GM12878 (cell line): Measurements from ENCODE around the gene TM9SF4. TPM values are rescaled to one million over a fixed set of nuclear protein-coding genes. Genes with fewer than 3 reads are reported as not detected.

Experiments used
- ATAC-seq: fragments of 200-7000 bp; cut with Tn5 transposase; 3 replicates; pipeline ENCODE4 v1.9.1; 2020; ENCODE audit warnings: mild to moderate bottlenecking, moderate library complexity
- BruUV-seq: library from RNA; stranded (reverse); fragments of 400-500 nt; replicated peaks from 2 replicates; lab custom pipeline; 2021; lab: Mats Ljungman, UMichigan
- CTCF ChIA-PET: fragments of 300-600 bp; sonication (Branson Sonifier 250); formaldehyde crosslinking; extraction: SDS; loops from one replicate; lab custom pipeline; 2021; ENCODE audit warnings: inconsistent platforms; lab: Yijun Ruan, JAX
- POLR2A ChIA-PET: fragments of 350-600 bp; formaldehyde crosslinking; extraction: SDS; loops from one replicate; lab custom pipeline; 2021; ENCODE audit warnings: inconsistent platforms; lab: Charles Lee
- RAD21 ChIA-PET: fragments of 300-600 bp; sonication (Branson Sonifier 250); formaldehyde crosslinking; loops from one replicate; lab custom pipeline; 2023; ENCODE audit warnings: antibody characterized with exemption; ENCODE audit not compliant: unreplicated experiment; lab: Charles Lee
- SMC1A ChIA-PET: fragments of 300-600 bp; sonication (Branson Sonifier 250); formaldehyde crosslinking; loops from one replicate; lab custom pipeline; 2023; ENCODE audit not compliant: unreplicated experiment, uncharacterized antibody; lab: Charles Lee
- DNase-seq: peaks from one replicate; pipeline ENCODE4 v3.0.0-alpha.2; 2011; ENCODE audit warnings: low read depth, low spot score
- FAIRE-seq: peaks from 3 replicates; lab custom pipeline; 2011; peaks lifted over from hg19 to GRCh38; lab: Jason Lieb, UNC
- H2AFZ ChIP-seq: 2 replicates; pipeline ENCODE4 v1.6.0; 2011; ENCODE audit warnings: low read depth, low read length, control low read depth; ENCODE audit not compliant: control insufficient read depth
- H3K27ac ChIP-seq: 2 replicates; pipeline ENCODE4 v1.5.1; 2011; ENCODE audit warnings: control low read depth; ENCODE audit not compliant: control insufficient read depth, insufficient read depth
- H3K27me3 ChIP-seq, 2 experiments: replicated peaks in 1 of 2; 2 replicates each; pipeline versions ENCODE4 v1.6.0 to v1.6.1; 2011; ENCODE audit warnings: low read length in 1 of 2; ENCODE audit not compliant: control insufficient read depth in 2 of 2, insufficient read depth in 2 of 2
- H3K36me3 ChIP-seq, 2 experiments: 2 replicates each; pipeline ENCODE4 v1.5.1; 2011; ENCODE audit warnings: low read length in 1 of 2; ENCODE audit not compliant: control insufficient read depth in 2 of 2, insufficient read depth in 2 of 2
- H3K4me1 ChIP-seq: 2 replicates; pipeline ENCODE4 v1.6.1; 2011; ENCODE audit warnings: mild to moderate bottlenecking, low read length, moderate library complexity, mixed read lengths; ENCODE audit not compliant: control insufficient read depth, insufficient read depth
- H3K4me2 ChIP-seq: 2 replicates; pipeline ENCODE4 v1.6.0; 2011; ENCODE audit warnings: control low read depth; ENCODE audit not compliant: control insufficient read depth, insufficient read depth
- H3K4me3 ChIP-seq: fragments of 200-600 bp; sonication (generic); 2 replicates; pipeline ENCODE4 v1.5.1; 2016
- H3K79me2 ChIP-seq: 2 replicates; pipeline ENCODE4 v1.6.0; 2011; ENCODE audit warnings: low read length; ENCODE audit not compliant: control insufficient read depth, insufficient read depth
- H3K9ac ChIP-seq: 2 replicates; pipeline ENCODE4 v1.8.0; 2011; ENCODE audit warnings: low read length, control low read depth, mixed read lengths; ENCODE audit not compliant: control insufficient read depth, insufficient read depth
- H3K9me3 ChIP-seq: replicated peaks from 3 replicates; pipeline ENCODE4 v1.5.1; 2011; ENCODE audit warnings: mild to moderate bottlenecking, low read length; ENCODE audit not compliant: control insufficient read depth, insufficient read depth
- H4K20me1 ChIP-seq: 2 replicates; pipeline ENCODE4 v1.6.0; 2011; ENCODE audit not compliant: control insufficient read depth, insufficient read depth
- ASH2L ChIP-seq: fragments of 300-600, 200-600 bp; sonication (generic); IDR thresholded peaks from 2 replicates; pipeline ENCODE4 v1.6.1; 2017; ENCODE audit warnings: low read depth, mild to moderate bottlenecking, borderline replicate concordance
- ATF2 ChIP-seq: IDR thresholded peaks from 2 replicates; pipeline ENCODE4 v1.6.1; 2012; ENCODE audit warnings: low read length, inconsistent platforms
- BACH1 ChIP-seq: fragments of 450-650 bp; IDR thresholded peaks from 2 replicates; pipeline ENCODE4 v1.6.1; 2017; ENCODE audit warnings: mild to moderate bottlenecking, borderline replicate concordance
- CTCF ChIP-seq, 3 experiments: IDR thresholded peaks in 2 of 3; conservative IDR thresholded peaks in 1 of 3; 2 replicates each; pipeline ENCODE4 v1.5.1; 2011; ENCODE audit warnings: low read depth in 3 of 3, low read length in 3 of 3, mild to moderate bottlenecking in 3 of 3, control low read depth in 2 of 3, moderate library complexity in 2 of 3, inconsistent platforms in 1 of 3, mixed read lengths in 1 of 3; ENCODE audit not compliant: control insufficient read depth in 2 of 3, insufficient read depth in 1 of 3; ENCODE audit errors: extremely low read depth in 1 of 3
- EGR1 ChIP-seq, 2 experiments: IDR thresholded peaks; 1 replicate in 1 of 2; 2 replicates in 1 of 2; pipeline ENCODE4 v1.6.1; 2011 to 2012; ENCODE audit warnings: low read depth in 2 of 2, low read length in 2 of 2, borderline replicate concordance in 1 of 2, mild to moderate bottlenecking in 1 of 2, moderate library complexity in 1 of 2
- MTA2 ChIP-seq: fragments of 450-650 bp; IDR thresholded peaks from 2 replicates; pipeline ENCODE4 v1.6.1; 2016; ENCODE audit warnings: low read depth, mild to moderate bottlenecking, moderate library complexity
- NBN ChIP-seq: fragments of 450-650 bp; IDR thresholded peaks from 2 replicates; pipeline ENCODE4 v1.6.1; 2016
- NFYB ChIP-seq: IDR thresholded peaks from 2 replicates; pipeline ENCODE4 v1.6.1; 2011; ENCODE audit warnings: low read depth, mild to moderate bottlenecking, low read length, improper control_type of control experiment, moderate library complexity; ENCODE audit not compliant: insufficient read depth
- POLR2A ChIP-seq: IDR thresholded peaks from 2 replicates; pipeline ENCODE4 v1.6.1; 2011; ENCODE audit warnings: low read depth, mild to moderate bottlenecking, low read length
- POU2F2 ChIP-seq: IDR thresholded peaks from 3 replicates; pipeline ENCODE4 v1.6.1; 2011; ENCODE audit warnings: low read depth, mild to moderate bottlenecking, low read length, borderline replicate concordance
- RAD21 ChIP-seq: IDR thresholded peaks from 2 replicates; pipeline ENCODE4 v1.6.1; 2011; ENCODE audit warnings: mild to moderate bottlenecking, low read depth, low read length, moderate library complexity; ENCODE audit not compliant: insufficient read depth
- RFX5 ChIP-seq: IDR thresholded peaks from 2 replicates; pipeline ENCODE4 v1.6.1; 2011; ENCODE audit warnings: low read depth, low read length, improper control_type of control experiment
- SMC3 ChIP-seq: IDR thresholded peaks from 2 replicates; pipeline ENCODE4 v1.6.1; 2011; ENCODE audit warnings: low read length, improper control_type of control experiment, borderline replicate concordance
- YY1 ChIP-seq: IDR thresholded peaks from 2 replicates; pipeline ENCODE4 v1.6.1; 2011; ENCODE audit warnings: low read depth, mild to moderate bottlenecking, low read length
- ZNF384 ChIP-seq: IDR thresholded peaks from 2 replicates; pipeline ENCODE4 v1.6.1; 2012; ENCODE audit warnings: low read depth, mild to moderate bottlenecking, low read length, improper control_type of control experiment, borderline replicate concordance
- ZNF622 ChIP-seq: fragments of 450-650 bp; IDR thresholded peaks from 2 replicates; pipeline ENCODE4 v1.6.1; 2017; ENCODE audit warnings: mild to moderate bottlenecking, inconsistent platforms
- ZNF687 ChIP-seq: fragments of 450-650 bp; IDR thresholded peaks from 2 replicates; pipeline ENCODE4 v1.6.1; 2017; ENCODE audit warnings: mild to moderate bottlenecking, moderate library complexity
- WGBS: methylation state at CpG from one replicate; pipeline ENCODE4 v1.1.6; 2016; ENCODE audit warnings: low lambda C conversion rate; ENCODE audit not compliant: insufficient replicate concordance, insufficient coverage; ENCODE audit errors: missing lambda C conversion rate; 5-methylcytosine and 5-hydroxymethylcytosine counted together
- in situ Hi-C: fragments of 300-500 bp; cut with MboI; formaldehyde crosslinking; loops from 9 replicates; pipeline ENCODE4 v1.14.3; 2018; ENCODE audit warnings: mixed read lengths
- intact Hi-C: fragments of 100-400 bp; cut with micrococcal nuclease; formaldehyde crosslinking; loops from one replicate; pipeline ENCODE4 v1.14.2; 2022; ENCODE audit not compliant: unreplicated experiment
- polyA plus RNA-seq, 11 experiments: library from polyadenylated mRNA; depleted of rRNA in 4 of 11; unstranded in 6 of 11; stranded (reverse) in 5 of 11; fragments of >200 nt; fragmentation: Nextera tagmentation in 4 of 11; fragmentation: Illumina TruSeq in 1 of 11; extraction: Ambion mirVana in 4 of 11; extraction: Trizol in 1 of 11; gene quantifications; 1 replicate in 1 of 11; 2 replicates in 10 of 11; pipeline versions ENCODE4 v1.2.1 to v1.2.3, GENCODE V29; 2011 to 2016; ENCODE audit warnings: inconsistent platforms in 2 of 11, missing spikeins in 2 of 11, low read depth in 1 of 11
- total RNA-seq, 4 experiments: library from RNA; depleted of rRNA in 3 of 4; stranded (reverse); fragments of >200 nt in 3 of 4; fragmentation: Illumina TruSeq in 1 of 4; extraction: Trizol in 1 of 4; gene quantifications; 2 replicates each; pipeline versions ENCODE4 v1.2.1 to v1.2.3, GENCODE V29; 2013 to 2021

Gene TM9SF4
- total and polyA plus RNA-seq, 10 of the 15 experiments (the other 5 are each of a cell fraction or from before 2014, with no cell fraction given), result 8.5 to 47.8 (median 24.3) TPM

GRCh38 chr20:32091888-32092346 is 17.6 kb upstream of the TM9SF4 start:
- BruUV-seq, result no TSS peak
- peak; percentile 35 for FAIRE-seq
- intact Hi-C loops, result loop anchor here (1.0 to 10.0 kb wide), 6 partner anchors 40 to 269 kb away; partner anchors contain the start of genes HCK and PDRG1
- TF ChIP-seq POU2F2 (0 out of 3 replicates have a peak, but pooled peaks have one; percentile 14), ZNF687 (no peak), ZNF622 (no peak), BACH1 (no peak), SMC3 (peak; percentile 91), ATF2 (no peak), ASH2L (no peak), RAD21 (peak; percentile 90), ZNF384 (peak; percentile 94), EGR1 (IDR thresholded peaks at IDR 0.05; ENCODE audit: borderline replicate concordance in 1 of 2, low read depth in 2 of 2, low read length in 2 of 2) (peak in 1 of 2 experiments; percentile 60; a peak in 2 of 3 replicates), POLR2A (no peak), YY1 (peak; percentile 78), RFX5 (no peak), NFYB (no peak), CTCF (IDR thresholded peaks at IDR 0.05 in 2 of 3, conservative IDR thresholded peaks at IDR 0.05 in 1 of 3; ENCODE audit: control insufficient read depth in 2 of 3, extremely low read depth in 1 of 3, insufficient read depth in 1 of 3, low read depth in 3 of 3, low read length in 3 of 3) (peak; percentile 82 to 95 (median 94)), MTA2 (no peak), NBN (0 out of 2 replicates have a peak, but pooled peaks have one; percentile 61)

More at GRCh38 chr20:32091888-32092346, 17.6 kb upstream of the TM9SF4 start:
- H3K27ac ChIP-seq, result no peak overlapping the region
- DNase-seq (no peak), ATAC-seq (peak; percentile 95)
- no peaks in the 10 kb centered on the region for H4K20me1 ChIP-seq
- no peaks in the 10 kb centered on the region; a peak in 1 of 4 replicates for H3K27me3 ChIP-seq
- H3K9me3 ChIP-seq, result no peaks in the 10 kb centered on the region; the same call in 2 of the 3 replicates
- WGBS, result 2% methylated on average over 7 of the region's 7 CpGs
- peaks cover 8% of the 10 kb centered on the region for H3K4me1 ChIP-seq
- no peak overlapping the region for H3K4me3 ChIP-seq
- no peaks in the 10 kb centered on the region for H3K36me3 ChIP-seq
- ChIA-PET POLR2A (interaction anchor here (0.8 to 3.1 kb wide), 4 partner anchors 16 to 57 kb away, joined by 3 to 17 read pairs (median 6); no protein-coding TSS in a partner anchor), RAD21 (interaction anchor here (0.8 to 12.6 kb wide), 19 partner anchors 10 to 430 kb away, joined by 3 to 220 read pairs (median 5); partner anchors contain the start of genes HCK and PDRG1), CTCF (interaction anchor here (0.6 to 9.2 kb wide), 37 partner anchors 10 to 646 kb away, joined by 3 to 298 read pairs (median 6); partner anchors contain the start of gene PDRG1), SMC1A (interaction anchor here (0.7 to 12.2 kb wide), 23 partner anchors 10 to 561 kb away, joined by 3 to 344 read pairs (median 6); no protein-coding TSS in a partner anchor)
- H3K9ac ChIP-seq, result no peak overlapping the region
- H3K4me2 ChIP-seq, result no peak overlapping the region
- no peak overlapping the region for H2AFZ ChIP-seq
- in situ Hi-C loops, result loop anchor here (5.0 to 10.0 kb wide), 2 partner anchors 60 to 237 kb away; no protein-coding TSS in a partner anchor
- no peaks in the 10 kb centered on the region for H3K79me2 ChIP-seq
